ENCODE data around the gene SPEG. TPM values are rescaled to one million over a fixed set of nuclear protein-coding genes. Genes with fewer than 3 reads are reported as not detected.

The SPEG gene
- total RNA-seq, 3 donors from 2014 or later, result 0.32 to 36.6 (median 21.0) TPM

DNA sequence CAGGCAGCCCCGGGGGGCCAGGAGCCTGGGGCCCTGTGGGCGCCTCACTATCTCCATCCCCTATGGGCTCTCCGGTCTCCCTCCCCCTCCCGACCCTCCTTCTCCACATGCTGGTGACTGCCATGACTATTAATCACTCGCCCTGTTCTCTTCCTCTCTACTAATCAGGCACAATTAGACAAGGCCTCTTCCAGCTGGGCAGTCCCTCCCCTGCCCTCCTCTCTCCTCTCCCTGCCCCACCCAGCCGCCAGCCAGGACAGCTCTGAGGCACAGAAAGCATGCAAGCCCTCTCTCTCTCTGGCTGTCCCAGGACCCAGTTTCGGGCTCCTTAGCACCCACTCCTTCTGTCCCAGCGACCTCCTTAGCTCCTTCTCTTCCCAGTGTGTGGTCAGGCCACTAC is 85.4 kb downstream of the SPEG start:
- DNase-seq (ENCODE audit: low spot score in 2 of 2), result no peak
- Histone ChIP-seq H3K36me3 (no peaks in the 10 kb centered on the region), H3K27ac (no peak overlapping the region), H3K4me1 (peaks cover 0 to 8% of the 10 kb centered on the region in 2 donors), H3K9me3 (no peaks in the 10 kb centered on the region), H3K4me3 (no peak overlapping the region), H3K27me3 (peaks cover 2 to 38% of the 10 kb centered on the region in 2 donors)
- intact Hi-C loops (cut with DNase I; ENCODE audit: low total_unique reads), result loop anchor here (10.0 kb wide), 2 partner anchors 45 to 115 kb away; no protein-coding TSS in a partner anchor
- TF ChIP-seq, protein P1, sequence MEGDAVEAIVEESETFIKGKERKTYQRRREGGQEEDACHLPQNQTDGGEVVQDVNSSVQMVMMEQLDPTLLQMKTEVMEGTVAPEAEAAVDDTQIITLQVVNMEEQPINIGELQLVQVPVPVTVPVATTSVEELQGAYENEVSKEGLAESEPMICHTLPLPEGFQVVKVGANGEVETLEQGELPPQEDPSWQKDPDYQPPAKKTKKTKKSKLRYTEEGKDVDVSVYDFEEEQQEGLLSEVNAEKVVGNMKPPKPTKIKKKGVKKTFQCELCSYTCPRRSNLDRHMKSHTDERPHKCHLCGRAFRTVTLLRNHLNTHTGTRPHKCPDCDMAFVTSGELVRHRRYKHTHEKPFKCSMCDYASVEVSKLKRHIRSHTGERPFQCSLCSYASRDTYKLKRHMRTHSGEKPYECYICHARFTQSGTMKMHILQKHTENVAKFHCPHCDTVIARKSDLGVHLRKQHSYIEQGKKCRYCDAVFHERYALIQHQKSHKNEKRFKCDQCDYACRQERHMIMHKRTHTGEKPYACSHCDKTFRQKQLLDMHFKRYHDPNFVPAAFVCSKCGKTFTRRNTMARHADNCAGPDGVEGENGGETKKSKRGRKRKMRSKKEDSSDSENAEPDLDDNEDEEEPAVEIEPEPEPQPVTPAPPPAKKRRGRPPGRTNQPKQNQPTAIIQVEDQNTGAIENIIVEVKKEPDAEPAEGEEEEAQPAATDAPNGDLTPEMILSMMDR (IDR thresholded peaks at IDR 0.05), result no peak
- no peak for TF ChIP-seq POLR2AphosphoS5 (IDR thresholded peaks at IDR 0.05)
- TF ChIP-seq POLR2A (IDR thresholded peaks at IDR 0.05), result no peak

GRCh38 chr2:219521066-219521880 is 86.6 kb downstream of the SPEG start:
- Histone ChIP-seq H3K4me1 (peaks cover 0 to 8% of the 10 kb centered on the region in 2 donors), H3K27ac (peak overlapping the region in 1 of 2 donors; percentile 38), H3K27me3 (peaks cover 2 to 44% of the 10 kb centered on the region in 2 donors), H3K36me3 (no peaks in the 10 kb centered on the region), H3K9me3 (no peaks in the 10 kb centered on the region), H3K4me3 (peak overlapping the region in 1 of 3 donors; percentile 44)
- TF ChIP-seq, protein P1 (IDR thresholded peaks at IDR 0.05), result peak; percentile 31 to 51 (median 38)
- TF ChIP-seq POLR2A (IDR thresholded peaks at IDR 0.05), result no peak
- DNase-seq (ENCODE audit: low spot score in 2 of 2), result no peak
- intact Hi-C loops (cut with DNase I; ENCODE audit: low total_unique reads), result loop anchor here (10.0 kb wide), 2 partner anchors 46 to 116 kb away; no protein-coding TSS in a partner anchor

DNA sequence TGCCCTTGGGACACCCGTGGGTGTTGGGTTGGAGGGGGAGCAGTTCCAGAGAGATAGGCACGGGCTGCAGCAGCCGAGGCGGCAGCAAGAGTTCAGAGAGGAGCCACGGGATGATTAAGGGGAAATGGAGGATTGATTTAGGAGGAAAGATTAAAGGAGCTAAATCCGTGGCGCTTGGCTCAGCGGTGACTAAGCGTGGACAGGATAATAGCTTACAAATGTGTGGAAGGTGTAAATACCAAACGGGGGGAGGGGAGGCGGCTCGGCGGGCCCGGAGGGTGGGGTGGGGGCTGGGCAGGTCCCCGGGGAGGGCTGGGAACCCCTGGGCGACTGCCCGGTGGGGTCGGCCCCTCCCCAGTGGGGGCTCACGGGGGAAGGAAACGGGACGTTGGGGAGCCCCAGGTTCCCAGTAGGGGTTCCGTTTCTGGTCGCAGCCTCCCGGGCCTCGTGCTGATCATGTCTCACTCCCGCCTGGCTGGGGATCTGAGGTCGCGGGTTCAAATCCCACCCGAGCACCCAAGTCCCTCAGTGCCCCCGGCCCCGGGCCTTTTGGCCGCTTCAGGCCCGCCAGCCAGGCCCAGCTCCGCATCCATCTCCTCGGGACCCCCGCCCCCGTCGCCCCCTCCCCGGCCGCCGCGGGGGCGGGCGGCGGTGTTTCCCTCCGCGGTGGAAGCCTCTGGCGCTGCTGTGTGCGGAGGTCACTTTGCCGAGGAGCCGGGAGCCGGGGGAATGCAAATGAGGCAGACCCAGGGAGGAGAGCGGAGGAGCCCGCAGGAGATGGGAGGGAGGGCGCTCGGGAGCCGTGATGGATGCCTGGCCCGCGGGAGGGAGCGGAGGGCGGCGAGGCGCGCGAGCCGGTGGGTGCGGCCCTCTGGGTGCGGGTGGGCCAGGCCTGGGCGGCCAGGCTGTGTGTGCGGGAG is 87.7 kb downstream of the SPEG start:
- peak overlapping the region in 1 of 2 donors; percentile 38 for H3K27ac ChIP-seq

GRCh38 chr2:219523031-219523671 is 88.5 kb downstream of the SPEG start:
- no peak for DNase-seq (ENCODE audit: low spot score in 2 of 2)
- intact Hi-C loops (cut with DNase I; ENCODE audit: low total_unique reads), result loop anchor here (10.0 kb wide), 2 partner anchors 48 to 118 kb away; no protein-coding TSS in a partner anchor
- Histone ChIP-seq H3K27ac (no peak overlapping the region), H3K9me3 (no peaks in the 10 kb centered on the region), H3K36me3 (no peaks in the 10 kb centered on the region), H3K27me3 (peaks cover 2 to 45% of the 10 kb centered on the region in 2 donors), H3K4me1 (peaks cover 0 to 8% of the 10 kb centered on the region in 2 donors), H3K4me3 (peak overlapping the region; percentile 12 to 55 (median 40))
- TF ChIP-seq POLR2A (IDR thresholded peaks at IDR 0.05) (no peak), POLR2AphosphoS5 (IDR thresholded peaks at IDR 0.05) (no peak)
- TF ChIP-seq, protein P1 (IDR thresholded peaks at IDR 0.05), result no peak

More for the DNA sequence above, 87.7 kb downstream of the SPEG start:
- Histone ChIP-seq H3K4me3 (peak overlapping the region; percentile 12 to 55 (median 40)), H3K9me3 (no peaks in the 10 kb centered on the region), H3K36me3 (no peaks in the 10 kb centered on the region), H3K27me3 (peaks cover 2 to 46% of the 10 kb centered on the region in 2 donors), H3K4me1 (peaks cover 0 to 8% of the 10 kb centered on the region in 2 donors)
- no peak for DNase-seq (ENCODE audit: low spot score in 2 of 2)
- no peak for TF ChIP-seq POLR2AphosphoS5 (IDR thresholded peaks at IDR 0.05)
- intact Hi-C loops (cut with DNase I; ENCODE audit: low total_unique reads), result loop anchor here (10.0 kb wide), 2 partner anchors 48 to 118 kb away; no protein-coding TSS in a partner anchor

- TF ChIP-seq POLR2A (IDR thresholded peaks at IDR 0.05) (no peak), POLR2AphosphoS5 (IDR thresholded peaks at IDR 0.05) (no peak)
- TF ChIP-seq, protein P1 (IDR thresholded peaks at IDR 0.05), result no peak
- no peaks in the 10 kb centered on the region for H3K9me3 ChIP-seq
- H3K36me3 ChIP-seq, result no peaks in the 10 kb centered on the region
- no peak overlapping the region for H3K4me3 ChIP-seq
- peaks cover 2 to 59% of the 10 kb centered on the region in 2 donors for H3K27me3 ChIP-seq
- DNase-seq (ENCODE audit: low spot score in 2 of 2), result no peak
- no peak overlapping the region for H3K27ac ChIP-seq
- intact Hi-C loops (cut with DNase I; ENCODE audit: low total_unique reads), result loop anchor here (10.0 kb wide), 2 partner anchors 50 to 120 kb away; no protein-coding TSS in a partner anchor
- H3K4me1 ChIP-seq, result peaks cover 0 to 8% of the 10 kb centered on the region in 2 donors
Observed at GRCh38 chr2:219524817-219525216, 90.2 kb downstream of the SPEG start.
